ENCODE results near the gene XAB2.

- TF ChIP-seq POLR2A (IDR thresholded peaks at IDR 0.05; ENCODE audit: extremely low read depth, insufficient read length), result no peak
- no peak for TF ChIP-seq CTCF (IDR thresholded peaks at IDR 0.05; ENCODE audit: low read depth, low read length)
Measured at GRCh38 chr19:7611541-7612279, 17.6 kb downstream of the XAB2 start.
